HEK293T (cell line): ENCODE measurements around the gene HMGA1.
"Not testable (repeated sequence)": the region's sequence is repeated elsewhere in the genome, so short reads cannot be mapped to it uniquely, and the experiment has no call there.

Experiments
- CTCF ChIA-PET: fragments of 350-600 bp; formaldehyde crosslinking; extraction: SDS; loops from one replicate; lab custom pipeline; 2021; ENCODE audit warnings: antibody characterized with exemption, inconsistent platforms; lab: Yijun Ruan, JAX
- POLR2A ChIA-PET: fragments of 350-600 bp; formaldehyde crosslinking; extraction: SDS; loops from one replicate; lab custom pipeline; 2020; ENCODE audit warnings: antibody characterized with exemption, inconsistent platforms; lab: Yijun Ruan, JAX
- DNase-seq: peaks from one replicate; pipeline ENCODE4 v3.0.0; 2012; ENCODE audit warnings: mixed read lengths; ENCODE audit errors: extremely low spot score
- ARNT ChIP-seq: fragments of 450-650 bp; IDR thresholded peaks from 2 replicates; pipeline ENCODE4 v1.6.1; 2017; ENCODE audit warnings: mild to moderate bottlenecking
- CTBP1 ChIP-seq: fragments of 450-650 bp; IDR thresholded peaks from 2 replicates; pipeline ENCODE4 v1.6.1; 2016; ENCODE audit warnings: borderline replicate concordance
- ELF4 ChIP-seq: fragments of 450-650 bp; IDR thresholded peaks from 2 replicates; pipeline ENCODE4 v1.6.1; 2017; ENCODE audit warnings: antibody characterized with exemption
- FOXA1 ChIP-seq: fragments of 450-650 bp; IDR thresholded peaks from 2 replicates; pipeline ENCODE4 v1.6.1; 2016; ENCODE audit warnings: mild to moderate bottlenecking
- FOXK2 ChIP-seq: fragments of 450-650 bp; IDR thresholded peaks from 2 replicates; pipeline ENCODE4 v1.6.1; 2016; ENCODE audit warnings: mild to moderate bottlenecking
- FOXM1 ChIP-seq: fragments of 450-650 bp; IDR thresholded peaks from 2 replicates; pipeline ENCODE4 v1.6.1; 2017; ENCODE audit warnings: mild to moderate bottlenecking, borderline replicate concordance
- HDGF ChIP-seq: fragments of 450-650 bp; IDR thresholded peaks from 2 replicates; pipeline ENCODE4 v1.6.1; 2017; ENCODE audit warnings: antibody characterized with exemption, borderline replicate concordance
- L3MBTL2 ChIP-seq: fragments of 450-650 bp; conservative IDR thresholded peaks from 2 replicates; pipeline ENCODE4 v1.6.1; 2016; ENCODE audit warnings: mild to moderate bottlenecking
- LEF1 ChIP-seq: fragments of 450-650 bp; IDR thresholded peaks from 2 replicates; pipeline ENCODE4 v1.6.1; 2017; ENCODE audit warnings: mild to moderate bottlenecking, borderline replicate concordance
- NFRKB ChIP-seq: fragments of 450-650 bp; IDR thresholded peaks from 2 replicates; pipeline ENCODE4 v1.6.1; 2016; ENCODE audit warnings: mild to moderate bottlenecking, moderate library complexity
- SP1 ChIP-seq: fragments of 450-650 bp; IDR thresholded peaks from 2 replicates; pipeline ENCODE4 v1.6.1; 2017
- SUZ12 ChIP-seq: fragments of 450-650 bp; IDR thresholded peaks from 2 replicates; pipeline ENCODE4 v1.6.1; 2016; ENCODE audit warnings: mild to moderate bottlenecking
- TARDBP ChIP-seq: fragments of 450-650 bp; IDR thresholded peaks from 2 replicates; pipeline ENCODE4 v1.6.1; 2016
- ZNF384 ChIP-seq: fragments of 450-650 bp; IDR thresholded peaks from 2 replicates; pipeline ENCODE4 v1.6.1; 2016
- TF ChIP-seq, protein P1 (sequence below): fragments of 450-650 bp; IDR thresholded peaks from 2 replicates; pipeline ENCODE4 v1.6.1; 2016

The HMGA1 gene

DNA sequence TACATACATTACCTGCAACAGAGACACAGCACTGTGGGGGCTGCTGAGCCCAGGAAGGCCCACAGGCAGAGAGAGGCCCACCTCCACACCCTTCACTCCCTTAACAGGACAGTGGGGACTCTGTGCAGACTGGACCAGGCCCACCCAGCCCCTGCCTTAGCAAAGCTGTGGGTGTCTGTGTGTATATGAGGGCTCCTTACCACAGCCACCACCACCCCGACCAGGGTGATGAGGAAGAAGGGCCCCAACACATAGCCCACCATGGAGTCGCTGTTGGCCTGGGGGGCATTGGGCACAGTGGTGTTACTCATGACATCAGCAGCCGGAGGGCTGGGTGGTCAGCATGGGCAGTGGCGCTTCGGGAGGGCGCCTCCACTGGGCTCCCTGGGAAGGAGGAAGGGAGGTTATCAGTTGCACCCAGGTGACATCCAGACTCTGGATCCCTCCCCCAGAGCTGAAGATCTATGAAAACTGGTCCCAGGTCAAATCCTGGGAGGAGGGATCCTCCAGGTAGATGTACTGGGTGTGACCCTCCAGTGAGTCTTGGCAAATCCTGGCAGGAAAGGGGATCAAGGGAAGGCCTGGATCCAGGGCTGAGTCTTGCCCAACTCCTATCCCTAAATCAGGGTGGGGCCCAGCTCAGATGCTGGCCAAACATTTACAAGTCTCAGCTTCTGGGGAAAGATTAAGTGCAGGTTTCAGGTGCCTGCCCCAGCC is 11.0 kb downstream of the HMGA1 start:
- POLR2A ChIA-PET: interaction anchor here (1.0 to 3.2 kb wide), 5 partner anchors 11 to 178 kb away, joined by 4 to 42 read pairs (median 13); partner anchors contain the start of genes HMGA1 and RPS10
- CTCF ChIA-PET: interaction anchor here (0.7 to 2.6 kb wide), 2 partner anchors 51 to 167 kb away, joined by 4 to 13 read pairs; no protein-coding TSS in a partner anchor
- TF ChIP-seq SUZ12 (no peak), HDGF (no peak), FOXK2 (no peak)
- peak; percentile 3 for DNase-seq

DNA sequence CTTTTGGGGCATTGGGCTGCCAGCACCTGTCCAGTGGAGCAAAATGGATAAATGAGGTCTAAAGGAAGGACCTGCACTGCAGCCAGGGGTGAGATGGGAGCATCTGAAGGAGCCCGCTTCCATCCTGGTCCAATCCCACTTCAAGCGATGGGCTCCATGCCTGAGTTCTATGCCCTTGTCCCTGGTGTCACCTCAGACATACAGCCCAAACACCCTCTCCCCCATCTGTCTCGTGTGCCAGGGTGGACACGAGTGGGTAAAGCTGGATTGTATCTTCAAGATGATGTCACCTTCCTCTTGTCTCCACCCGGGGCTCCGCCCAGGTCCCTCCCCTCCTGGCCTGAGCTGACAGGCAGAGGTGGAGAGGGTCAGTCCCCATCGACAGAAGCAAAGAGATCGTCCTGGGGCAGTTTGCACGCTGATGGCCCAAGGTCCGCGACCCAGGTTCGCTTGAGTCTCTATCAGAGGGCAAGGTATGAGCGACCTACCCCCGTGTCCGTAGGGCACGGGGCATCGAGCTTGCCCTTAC is 11.6 kb downstream of the HMGA1 start:
- POLR2A ChIA-PET: interaction anchor here (1.6 to 3.2 kb wide), 5 partner anchors 12 to 178 kb away, joined by 4 to 42 read pairs (median 13); partner anchors contain the start of genes HMGA1 and RPS10
- CTCF ChIA-PET: interaction anchor here (0.7 to 2.6 kb wide), 2 partner anchors 52 to 167 kb away, joined by 4 to 13 read pairs; no protein-coding TSS in a partner anchor
- TF ChIP-seq NFRKB (no peak), LEF1 (no peak), L3MBTL2 (0 out of 2 replicates have a peak, but pooled peaks have one; percentile 45), SP1 (no peak), TARDBP (no peak), ZNF384 (no peak), FOXM1 (no peak), FOXA1 (no peak)
- peak; percentile 12 for DNase-seq

DNA sequence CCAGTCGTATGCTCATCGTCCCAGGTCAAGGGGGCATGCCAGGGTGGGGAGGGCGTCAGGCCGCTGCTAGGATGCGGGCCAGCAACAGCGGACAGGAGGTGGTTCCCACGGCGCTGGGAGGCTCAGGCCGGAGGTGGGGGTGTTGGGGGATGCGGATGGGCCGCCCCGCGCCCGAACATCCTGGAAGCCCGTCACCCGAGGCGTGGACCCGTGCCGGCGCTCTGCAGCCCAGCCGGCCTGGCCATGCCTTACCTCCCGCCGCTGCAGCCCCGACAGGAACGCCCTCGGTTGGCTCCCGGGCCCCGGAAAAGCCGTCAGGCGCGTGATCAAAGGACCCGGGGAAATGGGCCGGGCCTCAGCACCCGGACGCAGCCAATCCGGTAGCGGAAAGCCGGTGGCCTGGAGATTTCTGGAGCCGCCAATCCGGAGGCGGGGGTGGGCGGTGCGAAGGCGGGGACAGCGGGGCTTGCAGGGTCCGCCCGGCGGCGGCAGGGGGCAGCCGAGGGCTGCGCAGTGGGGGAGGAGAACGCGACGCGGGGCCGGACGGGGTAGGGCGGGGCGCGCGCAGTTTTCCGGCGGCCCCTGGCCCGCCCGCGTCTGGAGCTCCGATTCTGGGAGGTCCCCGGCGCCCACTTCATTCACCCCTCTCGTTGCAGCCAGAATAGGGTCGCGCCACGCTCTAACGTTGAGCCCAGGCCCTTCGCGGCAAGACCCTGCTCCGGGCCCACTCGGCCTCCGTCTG is 12.2 kb downstream of the HMGA1 start, which contains the start of gene SMIM29:
Gene SMIM29 (minus strand): TSS at position 280 of the 742 bp plus-strand sequence. CDS start 1,215 bp downstream, outside the sequence.
- ChIA-PET CTCF (interaction anchor here (0.5 to 2.1 kb wide), 9 partner anchors 12 to 394 kb away, joined by 3 to 36 read pairs (median 4); partner anchors contain the start of gene HMGA1), POLR2A (interaction anchor here (0.5 to 3.2 kb wide), 12 partner anchors 12 to 448 kb away, joined by 3 to 42 read pairs (median 5); partner anchors contain the start of genes HMGA1, ILRUN and RPS10)
- TF ChIP-seq LEF1: no peak
- TF ChIP-seq L3MBTL2: peak; percentile 30
- TF ChIP-seq NFRKB: no peak
- TF ChIP-seq, protein P1, sequence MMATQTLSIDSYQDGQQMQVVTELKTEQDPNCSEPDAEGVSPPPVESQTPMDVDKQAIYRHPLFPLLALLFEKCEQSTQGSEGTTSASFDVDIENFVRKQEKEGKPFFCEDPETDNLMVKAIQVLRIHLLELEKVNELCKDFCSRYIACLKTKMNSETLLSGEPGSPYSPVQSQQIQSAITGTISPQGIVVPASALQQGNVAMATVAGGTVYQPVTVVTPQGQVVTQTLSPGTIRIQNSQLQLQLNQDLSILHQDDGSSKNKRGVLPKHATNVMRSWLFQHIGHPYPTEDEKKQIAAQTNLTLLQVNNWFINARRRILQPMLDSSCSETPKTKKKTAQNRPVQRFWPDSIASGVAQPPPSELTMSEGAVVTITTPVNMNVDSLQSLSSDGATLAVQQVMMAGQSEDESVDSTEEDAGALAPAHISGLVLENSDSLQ: peak; percentile 77
- TF ChIP-seq FOXA1: no peak
- TF ChIP-seq CTBP1: no peak
- DNase-seq: peak; percentile 95

DNA sequence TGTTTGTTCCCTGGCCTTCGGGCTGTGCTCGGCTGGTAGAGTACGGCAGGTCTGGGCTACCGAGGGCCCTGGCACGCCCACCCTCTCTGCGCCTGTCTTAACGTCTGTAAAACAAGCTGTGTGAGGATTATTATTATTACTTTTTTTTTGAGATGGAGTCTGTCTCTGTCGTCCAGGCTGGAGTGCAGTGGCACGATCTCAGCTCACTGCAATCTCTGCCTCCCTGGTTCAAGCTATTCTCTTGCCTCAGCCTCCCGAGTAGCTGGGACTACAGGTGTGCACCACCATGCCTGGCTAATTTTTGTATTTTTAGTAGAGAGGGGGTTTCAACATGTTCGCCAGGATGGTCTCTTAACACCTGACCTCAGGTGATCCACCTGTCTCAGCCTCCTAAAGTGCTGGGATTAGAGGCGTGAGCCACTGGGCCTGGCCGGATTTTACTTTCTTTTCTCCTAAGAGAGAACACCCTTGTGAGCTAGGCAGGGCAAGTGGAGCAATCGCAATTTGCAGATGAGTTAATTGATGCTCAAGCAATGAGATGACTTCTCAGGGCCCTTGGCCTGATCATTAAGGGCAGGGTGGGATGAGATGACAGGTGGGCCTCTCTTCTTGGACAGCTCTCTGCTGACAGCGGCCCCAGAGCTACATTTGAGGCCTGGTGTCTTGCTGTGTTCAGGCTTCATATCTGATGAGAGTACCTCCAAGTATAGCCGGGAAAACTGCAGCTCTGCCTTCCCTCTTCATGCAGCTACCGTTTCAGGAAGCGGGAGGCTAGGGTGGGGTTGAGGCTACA is 13.0 kb downstream of the HMGA1 start:
- CTCF ChIA-PET: interaction anchor here (0.5 to 2.1 kb wide), 11 partner anchors 13 to 393 kb away, joined by 3 to 36 read pairs (median 4); partner anchors contain the start of gene HMGA1
- POLR2A ChIA-PET: interaction anchor here (0.6 to 3.2 kb wide), 10 partner anchors 13 to 447 kb away, joined by 3 to 42 read pairs (median 5); partner anchors contain the start of genes HMGA1, ILRUN and RPS10
- TF ChIP-seq NFRKB: no peak
- TF ChIP-seq ZNF384: no peak
- TF ChIP-seq, protein P1: no peak
- TF ChIP-seq FOXA1: no peak
- TF ChIP-seq HDGF: no peak
- no peak for TF ChIP-seq ELF4
- no peak for TF ChIP-seq LEF1
- no peak for TF ChIP-seq TARDBP
- peak; percentile 3 for DNase-seq

DNA sequence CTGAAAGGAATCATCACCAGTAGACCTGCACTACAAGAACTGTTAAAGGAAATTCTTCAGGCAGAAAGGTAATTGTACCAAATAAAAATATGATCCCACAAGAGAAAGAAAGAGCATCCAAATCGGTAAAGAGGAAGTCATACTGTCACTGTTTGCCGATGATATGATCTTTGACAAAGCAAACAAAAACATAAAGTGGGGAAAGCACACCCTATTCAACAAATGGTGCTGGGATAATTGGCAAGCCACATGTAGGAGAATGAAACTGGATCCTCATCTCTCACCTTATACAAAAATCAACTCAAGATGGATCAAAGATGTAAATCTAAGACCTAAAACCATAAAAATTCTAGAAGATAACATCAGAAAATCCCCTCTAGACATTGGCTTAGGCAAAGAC is 15.7 kb downstream of the HMGA1 start:
- POLR2A ChIA-PET, CTCF ChIA-PET, DNase-seq: not testable (repeated sequence)

DNA sequence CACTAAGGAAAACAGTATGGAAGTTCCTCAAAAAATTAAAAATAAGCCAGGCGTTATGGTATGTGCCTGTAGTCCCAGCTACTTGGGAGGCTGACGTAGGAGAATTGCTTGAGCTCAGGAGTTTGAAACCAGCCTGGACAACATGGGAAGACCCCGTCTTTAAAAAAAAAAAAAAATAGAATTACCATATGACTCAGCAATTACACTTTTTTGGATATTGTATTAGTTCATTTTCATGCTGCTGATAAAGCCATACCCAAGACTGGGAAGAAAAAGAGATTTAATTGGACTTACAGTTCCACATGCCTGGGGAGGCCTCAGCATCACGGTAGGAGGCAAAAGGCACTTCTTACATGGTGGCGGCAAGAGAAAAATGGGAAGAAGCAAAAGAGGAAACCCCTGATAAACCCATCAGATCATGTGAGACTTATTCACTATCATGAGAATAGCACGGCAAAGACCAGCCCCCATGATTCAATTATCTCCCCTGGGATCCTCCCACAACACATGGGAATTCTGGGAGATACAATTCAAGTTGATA is 22.9 kb downstream of the HMGA1 start:
- no peak for DNase-seq
- TF ChIP-seq ARNT (no peak), FOXK2 (no peak), LEF1 (no peak), SUZ12 (no peak), L3MBTL2 (no peak), SP1 (no peak)
- ChIA-PET CTCF (no interaction called here), POLR2A (no interaction called here)
